Brain microvascular endothelial cell (primary cell): Measurements from ENCODE around the gene CAMSAP1.

Source experiments
- DNase-seq: peaks from one replicate; pipeline ENCODE4 v3.0.0-alpha.2; 2020
- H3K27ac ChIP-seq: fragments of 250-450 bp; sonication (Bioruptor Pico); 2 replicates; pipeline ENCODE4 v1.5.1; 2020; ENCODE audit warnings: mild to moderate bottlenecking, moderate library complexity
- H3K27me3 ChIP-seq: fragments of 250-450 bp; sonication (Bioruptor Pico); replicated peaks from 2 replicates; pipeline ENCODE4 v1.5.1; 2020; ENCODE audit warnings: mild to moderate bottlenecking
- H3K36me3 ChIP-seq: fragments of 250-450 bp; sonication (Bioruptor Pico); replicated peaks from 2 replicates; pipeline ENCODE4 v1.5.1; 2020; ENCODE audit warnings: mild to moderate bottlenecking
- H3K4me3 ChIP-seq: 2 replicates; pipeline ENCODE4 v1.5.1; 2011; ENCODE audit warnings: low read depth, mild to moderate bottlenecking, control low read depth, low read length, moderate library complexity
- CTCF ChIP-seq: IDR thresholded peaks from 2 replicates; pipeline ENCODE4 v1.5.1; 2011; ENCODE audit warnings: low read depth, mild to moderate bottlenecking, moderate library complexity, low read length, control low read depth, inconsistent platforms; ENCODE audit errors: missing control alignments
- in situ Hi-C: cut with HindIII; loops from 2 replicates; pipeline ENCODE4 v1.10.0; 2017; ENCODE audit warnings: low sequenced_read_pairs, low pct_ligation_motif_present

Gene CAMSAP1

GRCh38 chr9:135783540-135784245 lies 123.7 kb downstream of the CAMSAP1 start:
- Histone ChIP-seq H3K36me3 (no peaks in the 10 kb centered on the region), H3K27ac (no peak overlapping the region), H3K4me3 (no peak overlapping the region), H3K27me3 (no peaks in the 10 kb centered on the region)
- TF ChIP-seq CTCF = no peak
- no peak for DNase-seq
- in situ Hi-C loops = no loop called here

- Histone ChIP-seq H3K36me3 (no peaks in the 10 kb centered on the region), H3K27ac (no peak overlapping the region), H3K27me3 (no peaks in the 10 kb centered on the region), H3K4me3 (no peak overlapping the region)
- TF ChIP-seq CTCF = no peak
- in situ Hi-C loops = no loop called here
- no peak for DNase-seq
Observed at GRCh38 chr9:135782946-135783345, 124.4 kb downstream of the CAMSAP1 start.

- Histone ChIP-seq H3K36me3 (no peaks in the 10 kb centered on the region), H3K4me3 (no peak overlapping the region), H3K27me3 (no peaks in the 10 kb centered on the region), H3K27ac (no peak overlapping the region)
- in situ Hi-C loops = no loop called here
- DNase-seq = no peak
- no peak for TF ChIP-seq CTCF
Observed at GRCh38 chr9:135780626-135781025, 126.7 kb downstream of the CAMSAP1 start.

- DNase-seq = no peak
- TF ChIP-seq CTCF = no peak
- Histone ChIP-seq H3K27me3 (no peaks in the 10 kb centered on the region), H3K36me3 (no peaks in the 10 kb centered on the region), H3K27ac (no peak overlapping the region), H3K4me3 (no peak overlapping the region)
- in situ Hi-C loops = no loop called here
Observed at GRCh38 chr9:135780086-135780485, 127.3 kb downstream of the CAMSAP1 start.

GRCh38 chr9:135779571-135779970 lies 127.8 kb downstream of the CAMSAP1 start:
- Histone ChIP-seq H3K27ac (no peak overlapping the region), H3K27me3 (no peaks in the 10 kb centered on the region), H3K36me3 (no peaks in the 10 kb centered on the region), H3K4me3 (no peak overlapping the region)
- in situ Hi-C loops = no loop called here
- TF ChIP-seq CTCF = no peak
- no peak for DNase-seq

GRCh38 chr9:135778421-135778820 lies 128.9 kb downstream of the CAMSAP1 start:
- H3K27me3 ChIP-seq = no peaks in the 10 kb centered on the region
- no peak for DNase-seq
- H3K36me3 ChIP-seq = no peaks in the 10 kb centered on the region
- no peak overlapping the region for H3K27ac ChIP-seq
- H3K4me3 ChIP-seq = no peak overlapping the region
- no peak for TF ChIP-seq CTCF
- in situ Hi-C loops = no loop called here
